WI38 (cell line): ENCODE measurements around the gene TSHZ3.

ENCODE experiments used
- H3K4me3 ChIP-seq: 2 replicates; pipeline ENCODE4 v1.5.1; 2011; ENCODE audit warnings: low read depth, mild to moderate bottlenecking, control low read depth, low read length
- CTCF ChIP-seq: IDR thresholded peaks from 2 replicates; pipeline ENCODE4 v1.5.1; 2012; ENCODE audit warnings: low read depth, mild to moderate bottlenecking, control low read depth, low read length

The TSHZ3 gene

GRCh38 chr19:31292639-31293185, 56.5 kb downstream of the TSHZ3 start:
- no peak for TF ChIP-seq CTCF
- H3K4me3 ChIP-seq: no peak overlapping the region

GRCh38 chr19:31290931-31291590, 58.2 kb downstream of the TSHZ3 start:
- no peak for TF ChIP-seq CTCF
- H3K4me3 ChIP-seq: no peak overlapping the region

- H3K4me3 ChIP-seq: no peak overlapping the region
- no peak for TF ChIP-seq CTCF
Observed at GRCh38 chr19:31289976-31290375, 59.3 kb downstream of the TSHZ3 start.

GRCh38 chr19:31289381-31289880, 59.8 kb downstream of the TSHZ3 start:
- TF ChIP-seq CTCF: no peak

GRCh38 chr19:31286491-31286890, 62.7 kb downstream of the TSHZ3 start:
- TF ChIP-seq CTCF: no peak
- H3K4me3 ChIP-seq: no peak overlapping the region

More at GRCh38 chr19:31289381-31289880, 59.8 kb downstream of the TSHZ3 start:
- H3K4me3 ChIP-seq: no peak overlapping the region

GRCh38 chr19:31285744-31286143, 63.5 kb downstream of the TSHZ3 start:
- TF ChIP-seq CTCF: no peak
- no peak overlapping the region for H3K4me3 ChIP-seq

GRCh38 chr19:31284621-31285020, 64.6 kb downstream of the TSHZ3 start:
- TF ChIP-seq CTCF: no peak
- H3K4me3 ChIP-seq: no peak overlapping the region
